Mammary epithelial cell (primary cell): ENCODE results near the gene ANXA6.

Source experiments
- EZH2 ChIP-seq: IDR thresholded peaks from 2 replicates; pipeline ENCODE4 v1.6.1; 2012; ENCODE audit warnings: low read length, inconsistent platforms, borderline replicate concordance
- TF ChIP-seq, protein P1 (sequence below), 2 donors: IDR thresholded peaks in 1 of 2; conservative IDR thresholded peaks in 1 of 2; 2 replicates each; pipeline ENCODE4 v1.5.1; 2011 to 2012; ENCODE audit warnings: inconsistent platforms in 2 of 2, low read length in 2 of 2, mild to moderate bottlenecking in 2 of 2, control low read depth in 1 of 2, low read depth in 1 of 2; ENCODE audit not compliant: insufficient read depth in 1 of 2; ENCODE audit errors: extremely low read depth in 1 of 2

GRCh38 chr5:151202381-151203139, 45.0 kb upstream of the ANXA6 start:
- TF ChIP-seq, protein P1, sequence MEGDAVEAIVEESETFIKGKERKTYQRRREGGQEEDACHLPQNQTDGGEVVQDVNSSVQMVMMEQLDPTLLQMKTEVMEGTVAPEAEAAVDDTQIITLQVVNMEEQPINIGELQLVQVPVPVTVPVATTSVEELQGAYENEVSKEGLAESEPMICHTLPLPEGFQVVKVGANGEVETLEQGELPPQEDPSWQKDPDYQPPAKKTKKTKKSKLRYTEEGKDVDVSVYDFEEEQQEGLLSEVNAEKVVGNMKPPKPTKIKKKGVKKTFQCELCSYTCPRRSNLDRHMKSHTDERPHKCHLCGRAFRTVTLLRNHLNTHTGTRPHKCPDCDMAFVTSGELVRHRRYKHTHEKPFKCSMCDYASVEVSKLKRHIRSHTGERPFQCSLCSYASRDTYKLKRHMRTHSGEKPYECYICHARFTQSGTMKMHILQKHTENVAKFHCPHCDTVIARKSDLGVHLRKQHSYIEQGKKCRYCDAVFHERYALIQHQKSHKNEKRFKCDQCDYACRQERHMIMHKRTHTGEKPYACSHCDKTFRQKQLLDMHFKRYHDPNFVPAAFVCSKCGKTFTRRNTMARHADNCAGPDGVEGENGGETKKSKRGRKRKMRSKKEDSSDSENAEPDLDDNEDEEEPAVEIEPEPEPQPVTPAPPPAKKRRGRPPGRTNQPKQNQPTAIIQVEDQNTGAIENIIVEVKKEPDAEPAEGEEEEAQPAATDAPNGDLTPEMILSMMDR (conservative IDR thresholded peaks at IDR 0.05 in 1 of 2, IDR thresholded peaks at IDR 0.05 in 1 of 2; ENCODE audit: extremely low read depth in 1 of 2, insufficient read depth in 1 of 2, low read depth in 1 of 2, low read length in 2 of 2), result no peak
- TF ChIP-seq EZH2, result no peak
